ENCODE data around the gene PEX16. TPM values are rescaled to one million over a fixed set of nuclear protein-coding genes. Genes with fewer than 3 reads are reported as not detected.

The PEX16 gene
- total RNA-seq (2016; rRNA removed; fragmentation: Illumina TruSeq; extraction: Trizol) (18.6 and 21.8 TPM in 2 replicates), polyA plus RNA-seq (2011; rRNA removed) (12.5 and 16.8 TPM in 2 replicates), polyA minus RNA-seq (2011; rRNA and poly(A)+ RNA removed; ENCODE audit: low replicate concordance) (19.0 and 26.5 TPM in 2 replicates), Bru-seq, nascent RNA (percentile 60 among the genes with signal in this experiment), BruChase-seq, experiment 1, labeled RNA remaining after a 6-hour chase (percentile 52 among the genes with signal in this experiment), BruChase-seq, experiment 2, labeled RNA remaining after a 2-hour chase (percentile 57 among the genes with signal in this experiment)
- total RNA-seq (2016; cell fraction: cytosol; rRNA removed; fragmentation: Illumina TruSeq; extraction: Trizol; ENCODE audit: low read depth): 11.4 and 13.9 TPM in 2 replicates
- 14.6 and 24.3 TPM in 2 replicates for total RNA-seq (2016; cell fraction: insoluble cytoplasmic fraction; rRNA removed; fragmentation: Illumina TruSeq; extraction: Trizol)
- total RNA-seq (2016; cell fraction: membrane; rRNA removed; fragmentation: Illumina TruSeq; extraction: Trizol): 18.4 and 20.4 TPM in 2 replicates
- total RNA-seq (2016; cell fraction: nucleus; rRNA removed; fragmentation: Illumina TruSeq; extraction: Trizol): 20.1 and 24.1 TPM in 2 replicates
- 13.7 and 17.1 TPM in 2 replicates for polyA plus RNA-seq (2011; cell fraction: cytosol; rRNA removed)
- 47.3 and 52.6 TPM in 2 replicates for polyA plus RNA-seq (2011; cell fraction: nucleus; rRNA removed)
- polyA plus RNA-seq (2012): 10.4 and 13.1 TPM in 2 replicates
- 9.0 and 11.2 TPM in 2 replicates for polyA plus RNA-seq (2016; cell fraction: cytosol; fragmentation: Illumina TruSeq; extraction: Trizol; ENCODE audit: low read depth)
- 13.3 and 13.5 TPM in 2 replicates for polyA plus RNA-seq (2016; cell fraction: insoluble cytoplasmic fraction; fragmentation: Illumina TruSeq; extraction: Trizol; ENCODE audit: low read depth)
- 10.8 and 13.0 TPM in 2 replicates for polyA plus RNA-seq (2016; cell fraction: membrane; fragmentation: Illumina TruSeq; extraction: Trizol; ENCODE audit: low read depth)
- 34.9 and 44.4 TPM in 2 replicates for polyA plus RNA-seq (2016; cell fraction: nucleus; fragmentation: Illumina TruSeq; extraction: Trizol; ENCODE audit: insufficient read depth, low read depth)
- polyA minus RNA-seq (2011; cell fraction: cytosol; rRNA and poly(A)+ RNA removed): 7.1 and 8.4 TPM in 2 replicates
- polyA minus RNA-seq (2011; cell fraction: nucleus; rRNA and poly(A)+ RNA removed): 19.3 and 22.0 TPM in 2 replicates
- long read RNA-seq, experiment 1, transcript PEX16-202 (11 exons, 1,335 nt): major isoform, 22 of 28 reads
- long read RNA-seq, experiment 1, partial matches to known transcripts: 0 of 28 reads
- long read RNA-seq, experiment 1, other reads (novel, unspliced or antisense): 3 of 28 reads
- long read RNA-seq, experiment 2, transcript PEX16-202 (11 exons, 1,335 nt): major isoform, 25 of 36 reads
- long read RNA-seq, experiment 2, partial matches to known transcripts: 3 of 36 reads
- long read RNA-seq, experiment 2, other reads (novel, unspliced or antisense): 7 of 36 reads

DNA sequence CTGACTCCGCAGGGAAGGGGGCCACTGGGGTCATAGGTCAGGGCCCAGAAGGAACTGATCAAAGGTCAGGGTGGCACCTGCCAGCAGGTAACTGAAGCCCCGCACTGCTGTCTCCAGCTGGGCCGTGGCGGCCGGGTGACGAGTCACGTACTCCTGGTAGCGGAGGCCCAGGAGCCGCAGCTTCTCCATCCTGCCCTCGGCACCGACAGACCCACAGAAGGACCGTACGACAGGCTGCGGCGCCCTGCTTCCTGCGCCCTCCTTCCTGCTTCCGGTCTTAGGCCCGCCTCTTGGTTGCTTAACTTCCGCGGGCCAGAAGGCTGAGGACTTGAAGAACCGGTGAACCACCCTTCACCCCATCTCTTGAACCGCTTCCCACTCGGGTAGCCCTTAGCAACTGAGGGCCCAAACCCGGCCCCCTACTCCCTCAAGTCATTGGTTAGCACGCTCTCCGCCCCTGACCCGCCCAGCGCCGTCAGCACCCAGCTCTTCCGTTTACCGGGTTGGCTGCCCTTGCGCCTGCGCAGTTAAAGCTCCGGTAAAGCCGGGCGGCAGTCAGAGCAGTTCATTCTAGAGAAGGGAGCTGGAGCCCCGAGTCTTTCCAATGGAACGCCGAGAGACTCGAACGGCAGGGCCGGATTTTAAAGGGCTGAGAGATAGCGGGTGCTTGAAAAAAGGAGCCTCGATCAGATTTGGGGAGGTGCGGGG, at the start of gene PEX16:
Gene PEX16, minus strand, starts transcription at position 255 of the 708 bp plus-strand sequence. Its CDS starts 66 bp downstream, at position 189.
- ChIA-PET CTCF (ENCODE audit: low intra/inter-chr PET ratio, low total read pairs) (no interaction called here), POLR2A (interaction anchor here (1.0 to 2.0 kb wide), 9 partner anchors 9 to 325 kb away, joined by 3 to 19 read pairs (median 7); partner anchors contain the start of gene CRY2)
- peak within 1 kb of the TSS; percentile 73 for H3K9ac ChIP-seq (ENCODE audit: insufficient read depth, low read depth, low read length)
- H3K4me3 ChIP-seq (replicated peaks in 1 of 3; ENCODE audit: insufficient read depth in 1 of 3, low read depth in 2 of 3, low read length in 3 of 3): peak within 1 kb of the TSS; percentile 82 to 94 (median 90)
- peaks cover 41% of the 10 kb centered on the region for H3K4me1 ChIP-seq (ENCODE audit: insufficient read depth, low read length)
- FAIRE-seq: peak; percentile 70
- peak within 1 kb of the TSS; percentile 82 for H2AFZ ChIP-seq (ENCODE audit: low read length)
- peaks cover 12% of the 10 kb centered on the region for H3K79me2 ChIP-seq (ENCODE audit: insufficient read depth, low read length)
- peak within 1 kb of the TSS; percentile 91 for H3K4me2 ChIP-seq (ENCODE audit: low read depth, low read length)
- TSS peak; percentile 42 for BruUV-seq (replicated peaks)
- peaks cover 0 to 1% of the 10 kb centered on the region in 2 experiments; a peak in 1 of 5 replicates for H3K27me3 ChIP-seq (ENCODE audit: control insufficient read depth in 1 of 2, insufficient read depth in 2 of 2, low read length in 2 of 2)
- under 1% methylated on average over 21 of the region's 45 CpGs for WGBS (ENCODE audit: low lambda C conversion rate)
- H3K27ac ChIP-seq (ENCODE audit: extremely low read length, insufficient read depth, low read length): peak within 1 kb of the TSS; percentile 88
- H4K20me1 ChIP-seq (ENCODE audit: insufficient read depth, low read length): no peaks in the 10 kb centered on the region
- intact Hi-C loops (cut with micrococcal nuclease; ENCODE audit: unreplicated experiment) (loop anchor here (1.0 kb wide), 1 partner anchor 30 kb away; no protein-coding TSS in a partner anchor), in situ Hi-C loops (cut with HindIII; ENCODE audit: extremely low pct_ligation_motif_present, low pct_unique_long_range_greater_than_20kb) (no loop called here)
- peak; percentile 95 for DNase-seq (ENCODE audit: low spot score)
- H3K9me3 ChIP-seq (ENCODE audit: low read length): no peaks in the 10 kb centered on the region
- ATAC-seq: peak; percentile 75
- H3K36me3 ChIP-seq (replicated peaks in 1 of 2; ENCODE audit: control insufficient read depth in 1 of 2, insufficient read depth in 2 of 2, low read length in 2 of 2): peaks cover 8 to 23% of the 10 kb centered on the region in 2 experiments; a peak in 3 of 5 replicates
- peak; percentile 61 for TF ChIP-seq SALL1 (CRISPR knock-in tag; IDR thresholded peaks at IDR 0.05)
- no peak for TF ChIP-seq THRA (CRISPR knock-in tag; IDR thresholded peaks at IDR 0.05; ENCODE audit: borderline replicate concordance)
- TF ChIP-seq, protein P1, sequence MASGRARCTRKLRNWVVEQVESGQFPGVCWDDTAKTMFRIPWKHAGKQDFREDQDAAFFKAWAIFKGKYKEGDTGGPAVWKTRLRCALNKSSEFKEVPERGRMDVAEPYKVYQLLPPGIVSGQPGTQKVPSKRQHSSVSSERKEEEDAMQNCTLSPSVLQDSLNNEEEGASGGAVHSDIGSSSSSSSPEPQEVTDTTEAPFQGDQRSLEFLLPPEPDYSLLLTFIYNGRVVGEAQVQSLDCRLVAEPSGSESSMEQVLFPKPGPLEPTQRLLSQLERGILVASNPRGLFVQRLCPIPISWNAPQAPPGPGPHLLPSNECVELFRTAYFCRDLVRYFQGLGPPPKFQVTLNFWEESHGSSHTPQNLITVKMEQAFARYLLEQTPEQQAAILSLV (CRISPR knock-in tag; IDR thresholded peaks at IDR 0.05; ENCODE audit: borderline replicate concordance): no peak
- TF ChIP-seq MYC (CRISPR knock-in tag; IDR thresholded peaks at IDR 0.05; ENCODE audit: borderline replicate concordance): 0 out of 2 replicates have a peak, but pooled peaks have one; percentile 20
- TF ChIP-seq HOXA9 (CRISPR knock-in tag; IDR thresholded peaks at IDR 0.05; ENCODE audit: borderline replicate concordance): no peak
- no peak for TF ChIP-seq JUNB (CRISPR knock-in tag; IDR thresholded peaks at IDR 0.05; ENCODE audit: borderline replicate concordance)
- TF ChIP-seq ZNF136 (CRISPR knock-in tag; IDR thresholded peaks at IDR 0.05; ENCODE audit: low read depth): 0 out of 2 replicates have a peak, but pooled peaks have one; percentile 16
- TF ChIP-seq ZNF253 (CRISPR knock-in tag; IDR thresholded peaks at IDR 0.05; ENCODE audit: borderline replicate concordance): no peak
- no peak for TF ChIP-seq ZNF317 (CRISPR knock-in tag; IDR thresholded peaks at IDR 0.05)
- TF ChIP-seq ZNF724P (CRISPR knock-in tag; IDR thresholded peaks at IDR 0.05; ENCODE audit: borderline replicate concordance): peak; percentile 64; the same call in 1 of the 2 replicates
- peak; percentile 43; the same call in 1 of the 2 replicates for TF ChIP-seq ZKSCAN8 (CRISPR knock-in tag; IDR thresholded peaks at IDR 0.05; ENCODE audit: borderline replicate concordance)
- no peak for TF ChIP-seq SNRNP70 (IDR thresholded peaks at IDR 0.05; ENCODE audit: low read depth, low read length)
- TF ChIP-seq ZNF782 (CRISPR knock-in tag; IDR thresholded peaks at IDR 0.05; ENCODE audit: borderline replicate concordance): peak; percentile 56; the same call in 1 of the 2 replicates
- no peak for TF ChIP-seq PRPF4 (IDR thresholded peaks at IDR 0.05; ENCODE audit: low read depth, low read length, poor library complexity, severe bottlenecking)
